SK-N-SH treated with all-trans-retinoic acid at 6 μM for 48 hours (cell line): ENCODE results near the gene RUSF1.

Experiments used
- ARNTL ChIP-seq: fragments of 450-650 bp; formaldehyde crosslinking; IDR thresholded peaks from 2 replicates; pipeline ENCODE4 v1.5.0; 2020; ENCODE audit warnings: low read depth, mild to moderate bottlenecking, moderate library complexity, borderline replicate concordance
- CSDC2 ChIP-seq: fragments of 250-450 bp; sonication (Bioruptor Pico); IDR thresholded peaks from 2 replicates; pipeline ENCODE4 v1.5.0; 2020; ENCODE audit warnings: mild to moderate bottlenecking, moderate library complexity
- CSRNP3 ChIP-seq: fragments of 250-450 bp; sonication (Bioruptor Pico); IDR thresholded peaks from 2 replicates; pipeline ENCODE4 v1.5.1; 2021; ENCODE audit warnings: mild to moderate bottlenecking, moderate library complexity
- ISL1 ChIP-seq: fragments of 250-450 bp; sonication (Bioruptor Pico); IDR thresholded peaks from 2 replicates; pipeline ENCODE4 v2.1.2; 2022; ENCODE audit warnings: mild to moderate bottlenecking, moderate library complexity
- PATZ1 ChIP-seq: fragments of 250-450 bp; sonication (Bioruptor Pico); IDR thresholded peaks from 2 replicates; pipeline ENCODE4 v1.8.0; 2020; ENCODE audit warnings: mild to moderate bottlenecking, moderate library complexity, borderline replicate concordance
- PPARA ChIP-seq: fragments of 250-450 bp; sonication (Bioruptor Pico); IDR thresholded peaks from 2 replicates; pipeline ENCODE4 v1.5.0; 2020; ENCODE audit warnings: mild to moderate bottlenecking, borderline replicate concordance
- RARB ChIP-seq: fragments of 250-450 bp; sonication (Bioruptor Pico); IDR thresholded peaks from 2 replicates; pipeline ENCODE4 v1.8.0; 2021; ENCODE audit warnings: mild to moderate bottlenecking, moderate library complexity
- SNAI2 ChIP-seq: fragments of 250-450 bp; sonication (Bioruptor Pico); IDR thresholded peaks from 2 replicates; pipeline ENCODE4 v1.5.0; 2020; ENCODE audit warnings: mild to moderate bottlenecking, moderate library complexity
- TOX ChIP-seq: fragments of 250-450 bp; sonication (Bioruptor Pico); IDR thresholded peaks from 2 replicates; pipeline ENCODE4 v1.8.0; 2021; ENCODE audit warnings: mild to moderate bottlenecking, moderate library complexity, borderline replicate concordance
- ZFP30 ChIP-seq: fragments of 450-650 bp; formaldehyde crosslinking; IDR thresholded peaks from 2 replicates; pipeline ENCODE4 v1.5.0; 2022; ENCODE audit warnings: mild to moderate bottlenecking, moderate library complexity
- ZNF565 ChIP-seq: fragments of 450-650 bp; formaldehyde crosslinking; conservative IDR thresholded peaks from 2 replicates; pipeline ENCODE4 v1.5.0; 2020; ENCODE audit warnings: low read depth, mild to moderate bottlenecking, moderate library complexity
- ZNF8 ChIP-seq: fragments of 450-650 bp; formaldehyde crosslinking; IDR thresholded peaks from 2 replicates; pipeline ENCODE4 v1.5.0; 2020; ENCODE audit warnings: mild to moderate bottlenecking, moderate library complexity

GRCh38 chr16:31486045-31486444 is 22.1 kb downstream of the RUSF1 start:
- TF ChIP-seq ARNTL (CRISPR knock-in tag) (no peak), ZFP30 (CRISPR knock-in tag) (no peak), CSDC2 (CRISPR knock-in tag) (no peak), SNAI2 (CRISPR knock-in tag) (no peak), PATZ1 (CRISPR knock-in tag) (no peak), TOX (CRISPR knock-in tag) (no peak), ISL1 (CRISPR knock-in tag) (no peak), RARB (CRISPR knock-in tag) (no peak), PPARA (CRISPR knock-in tag) (no peak), CSRNP3 (CRISPR knock-in tag) (no peak), ZNF565 (CRISPR knock-in tag) (no peak), ZNF8 (CRISPR knock-in tag) (no peak)
